ENCODE data around the gene CMC4.

DNA sequence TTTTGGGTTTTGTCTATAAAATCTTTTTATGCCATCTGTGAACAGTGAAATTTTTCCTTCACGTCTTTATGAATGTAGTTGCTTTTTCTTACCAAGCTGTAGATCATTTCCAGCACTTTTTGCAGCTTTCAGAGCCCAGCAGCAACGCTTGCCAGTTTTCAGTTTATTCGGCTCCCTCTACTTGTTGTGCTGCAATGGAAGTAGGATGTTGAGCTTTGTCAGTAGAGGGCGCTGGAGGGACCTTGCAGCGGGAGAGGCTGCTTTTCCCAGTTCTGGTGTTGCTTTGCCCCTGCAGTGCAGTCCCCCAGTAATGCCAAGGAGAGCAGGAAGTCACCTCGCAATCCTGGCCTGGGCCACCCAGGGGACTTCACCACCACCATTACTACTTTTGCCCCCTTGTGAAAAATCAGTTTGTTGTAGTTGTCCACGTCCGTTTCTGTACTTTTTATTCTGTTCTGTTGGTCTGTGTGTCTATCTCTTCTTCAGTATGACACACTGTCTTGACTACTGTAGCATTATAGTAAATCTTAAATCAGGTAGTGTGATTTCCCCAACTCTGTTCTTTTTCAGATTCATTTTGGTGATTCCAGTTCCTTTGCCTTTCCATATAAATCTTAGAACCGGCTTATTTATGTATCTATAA is 21.8 kb downstream of the CMC4 start:
- TF ChIP-seq, protein P1, sequence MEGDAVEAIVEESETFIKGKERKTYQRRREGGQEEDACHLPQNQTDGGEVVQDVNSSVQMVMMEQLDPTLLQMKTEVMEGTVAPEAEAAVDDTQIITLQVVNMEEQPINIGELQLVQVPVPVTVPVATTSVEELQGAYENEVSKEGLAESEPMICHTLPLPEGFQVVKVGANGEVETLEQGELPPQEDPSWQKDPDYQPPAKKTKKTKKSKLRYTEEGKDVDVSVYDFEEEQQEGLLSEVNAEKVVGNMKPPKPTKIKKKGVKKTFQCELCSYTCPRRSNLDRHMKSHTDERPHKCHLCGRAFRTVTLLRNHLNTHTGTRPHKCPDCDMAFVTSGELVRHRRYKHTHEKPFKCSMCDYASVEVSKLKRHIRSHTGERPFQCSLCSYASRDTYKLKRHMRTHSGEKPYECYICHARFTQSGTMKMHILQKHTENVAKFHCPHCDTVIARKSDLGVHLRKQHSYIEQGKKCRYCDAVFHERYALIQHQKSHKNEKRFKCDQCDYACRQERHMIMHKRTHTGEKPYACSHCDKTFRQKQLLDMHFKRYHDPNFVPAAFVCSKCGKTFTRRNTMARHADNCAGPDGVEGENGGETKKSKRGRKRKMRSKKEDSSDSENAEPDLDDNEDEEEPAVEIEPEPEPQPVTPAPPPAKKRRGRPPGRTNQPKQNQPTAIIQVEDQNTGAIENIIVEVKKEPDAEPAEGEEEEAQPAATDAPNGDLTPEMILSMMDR (IDR thresholded peaks at IDR 0.05; ENCODE audit: insufficient read depth, low read length) = peak; percentile 19
- TF ChIP-seq, protein P2, sequence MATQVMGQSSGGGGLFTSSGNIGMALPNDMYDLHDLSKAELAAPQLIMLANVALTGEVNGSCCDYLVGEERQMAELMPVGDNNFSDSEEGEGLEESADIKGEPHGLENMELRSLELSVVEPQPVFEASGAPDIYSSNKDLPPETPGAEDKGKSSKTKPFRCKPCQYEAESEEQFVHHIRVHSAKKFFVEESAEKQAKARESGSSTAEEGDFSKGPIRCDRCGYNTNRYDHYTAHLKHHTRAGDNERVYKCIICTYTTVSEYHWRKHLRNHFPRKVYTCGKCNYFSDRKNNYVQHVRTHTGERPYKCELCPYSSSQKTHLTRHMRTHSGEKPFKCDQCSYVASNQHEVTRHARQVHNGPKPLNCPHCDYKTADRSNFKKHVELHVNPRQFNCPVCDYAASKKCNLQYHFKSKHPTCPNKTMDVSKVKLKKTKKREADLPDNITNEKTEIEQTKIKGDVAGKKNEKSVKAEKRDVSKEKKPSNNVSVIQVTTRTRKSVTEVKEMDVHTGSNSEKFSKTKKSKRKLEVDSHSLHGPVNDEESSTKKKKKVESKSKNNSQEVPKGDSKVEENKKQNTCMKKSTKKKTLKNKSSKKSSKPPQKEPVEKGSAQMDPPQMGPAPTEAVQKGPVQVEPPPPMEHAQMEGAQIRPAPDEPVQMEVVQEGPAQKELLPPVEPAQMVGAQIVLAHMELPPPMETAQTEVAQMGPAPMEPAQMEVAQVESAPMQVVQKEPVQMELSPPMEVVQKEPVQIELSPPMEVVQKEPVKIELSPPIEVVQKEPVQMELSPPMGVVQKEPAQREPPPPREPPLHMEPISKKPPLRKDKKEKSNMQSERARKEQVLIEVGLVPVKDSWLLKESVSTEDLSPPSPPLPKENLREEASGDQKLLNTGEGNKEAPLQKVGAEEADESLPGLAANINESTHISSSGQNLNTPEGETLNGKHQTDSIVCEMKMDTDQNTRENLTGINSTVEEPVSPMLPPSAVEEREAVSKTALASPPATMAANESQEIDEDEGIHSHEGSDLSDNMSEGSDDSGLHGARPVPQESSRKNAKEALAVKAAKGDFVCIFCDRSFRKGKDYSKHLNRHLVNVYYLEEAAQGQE (IDR thresholded peaks at IDR 0.05; ENCODE audit: insufficient replicate concordance, low read depth) = no peak
- TF ChIP-seq POLR2AphosphoS5 (IDR thresholded peaks at IDR 0.05; ENCODE audit: low read depth) (no peak), GABPA (IDR thresholded peaks at IDR 0.05; ENCODE audit: low read depth) (no peak), SPI1 (IDR thresholded peaks at IDR 0.05; ENCODE audit: borderline replicate concordance, low read depth) (no peak)

Measured in HL-60 (cell line).